HG02763 (cell line): ENCODE measurements around the gene ACYP2.
"Not testable (repeated sequence)": the region's sequence is repeated elsewhere in the genome, so short reads cannot be mapped to it uniquely, and the experiment has no call there.

Experiments used
- ATAC-seq: cut with Tn5 transposase; IDR thresholded peaks from one replicate; pipeline ENCODE4 v1.9.1; 2021; ENCODE audit warnings: mild to moderate bottlenecking, moderate library complexity; ENCODE audit not compliant: unreplicated experiment

ACYP2 gene

GRCh38 chr2:54097124-54097523 lies 18.3 kb upstream of the ACYP2 start:
- no peak for ATAC-seq

- ATAC-seq, result no peak
Measured at GRCh38 chr2:54099370-54099769, 16.0 kb upstream of the ACYP2 start.

- peak; percentile 77 for ATAC-seq
Measured at GRCh38 chr2:54099829-54100585, 15.4 kb upstream of the ACYP2 start.

GRCh38 chr2:54100772-54101171 lies 14.6 kb upstream of the ACYP2 start:
- ATAC-seq, result no peak

DNA sequence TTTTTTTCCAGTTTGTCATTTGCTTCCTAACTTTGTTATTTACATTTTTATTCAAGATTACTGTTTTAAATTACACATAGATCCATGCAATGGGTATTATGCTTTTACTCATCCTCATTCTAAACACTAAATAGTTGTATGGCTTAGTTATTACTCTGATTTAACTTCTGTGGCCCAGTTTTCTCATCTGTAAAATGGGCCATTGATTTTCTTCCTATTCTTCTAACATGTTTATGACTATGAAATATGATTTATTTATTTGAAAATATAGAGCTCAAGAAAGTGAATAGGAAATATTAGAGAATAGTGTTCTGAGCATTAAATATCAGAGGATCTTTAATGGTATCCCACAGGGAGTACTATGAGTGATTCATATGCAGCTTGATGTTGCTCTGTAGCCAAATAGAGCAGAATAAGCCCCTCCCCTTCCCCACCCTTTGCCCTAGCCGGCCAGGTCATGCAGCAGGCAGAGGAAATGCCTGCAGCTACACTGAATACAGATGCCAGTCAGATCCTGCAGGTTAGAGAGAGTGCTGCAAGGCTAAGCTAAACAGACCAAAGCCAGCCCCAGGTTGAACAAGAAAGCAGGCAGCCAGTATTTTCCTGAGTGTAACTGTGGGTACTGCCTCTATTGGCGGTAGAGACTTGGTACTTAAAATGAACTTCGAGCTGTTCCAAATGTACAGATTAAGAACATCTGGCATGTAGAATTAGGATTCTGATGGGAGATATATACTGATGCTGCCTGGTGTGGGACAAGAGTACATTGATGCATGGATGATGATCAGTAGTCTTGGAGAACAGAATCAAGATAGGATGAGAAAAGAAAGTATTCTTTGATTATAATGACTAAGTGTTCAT lies 11.7 kb upstream of the ACYP2 start:
- peak; percentile 49 for ATAC-seq

DNA sequence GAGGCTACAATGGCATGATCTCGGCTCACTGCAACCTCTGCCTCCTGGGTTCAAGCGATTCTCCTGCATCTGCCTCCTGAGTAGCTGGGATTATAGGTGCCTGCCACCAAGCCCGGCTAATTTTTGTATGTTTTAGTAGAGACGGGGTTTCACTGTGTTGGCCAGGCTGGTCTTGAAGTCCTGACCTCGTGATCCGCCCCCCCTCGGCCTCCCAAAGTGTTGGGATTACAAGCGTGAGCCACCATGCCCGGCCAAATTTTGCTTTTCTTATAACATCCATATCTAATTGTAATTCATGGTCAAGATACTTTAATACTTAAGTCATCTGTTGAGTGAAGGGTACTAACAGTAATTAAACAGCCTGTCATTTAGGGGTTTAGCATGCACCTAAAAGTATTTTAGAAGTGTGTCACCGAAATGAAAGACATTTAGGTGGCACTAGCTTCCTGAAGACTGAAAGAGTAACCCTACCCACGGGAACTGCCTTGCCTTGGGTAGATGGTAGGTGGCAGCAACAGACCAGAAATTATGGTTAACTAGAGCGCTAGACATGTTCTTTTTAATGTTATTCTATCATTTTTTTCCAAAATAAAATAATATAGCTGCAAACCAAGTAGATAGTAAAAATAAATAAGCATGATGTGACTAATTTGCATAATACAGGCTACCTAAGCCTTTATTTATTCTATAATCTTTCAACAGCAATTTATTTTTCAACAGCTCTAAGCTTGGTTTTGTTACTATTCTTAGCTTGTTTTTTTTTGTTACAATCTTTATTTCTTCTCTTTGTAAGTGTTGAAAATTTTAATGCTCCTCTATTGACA lies 8.6 kb upstream of the ACYP2 start:
- no peak for ATAC-seq

GRCh38 chr2:54107455-54107764 lies 8.0 kb upstream of the ACYP2 start:
- ATAC-seq, result no peak

DNA sequence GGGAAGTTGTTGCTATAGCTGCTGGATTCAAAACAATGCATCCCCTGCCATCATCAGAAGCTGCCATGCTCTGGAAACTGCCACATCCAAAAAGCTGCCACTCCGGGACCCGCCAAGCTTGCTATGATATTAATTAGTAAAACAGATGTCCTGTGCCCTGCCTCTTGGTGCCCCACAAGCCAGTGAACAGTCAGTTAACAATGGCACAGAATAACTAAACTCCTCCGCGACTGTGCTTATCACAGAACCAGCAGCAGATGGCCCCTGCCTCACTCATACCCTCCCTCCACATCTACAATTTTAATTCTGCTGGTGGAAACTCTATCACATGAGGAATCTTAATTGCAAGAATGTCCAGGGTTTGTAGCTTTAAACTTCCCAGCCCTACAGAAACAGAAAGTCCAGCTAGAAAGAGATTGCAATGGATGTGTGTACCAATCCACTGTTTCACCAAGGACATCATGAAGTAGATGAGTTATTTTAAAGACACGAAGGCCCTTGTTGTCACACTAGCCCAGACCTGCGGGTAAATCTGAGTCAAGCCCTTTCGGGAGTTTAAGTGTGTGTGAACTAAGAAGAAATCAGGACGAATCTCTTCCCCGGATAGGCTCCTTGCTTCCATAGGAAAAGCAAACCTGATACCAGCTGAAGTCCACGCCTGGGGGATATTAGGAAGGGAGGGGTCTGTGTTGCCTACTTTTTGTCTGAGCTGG lies 7.4 kb upstream of the ACYP2 start:
- ATAC-seq, result no peak

DNA sequence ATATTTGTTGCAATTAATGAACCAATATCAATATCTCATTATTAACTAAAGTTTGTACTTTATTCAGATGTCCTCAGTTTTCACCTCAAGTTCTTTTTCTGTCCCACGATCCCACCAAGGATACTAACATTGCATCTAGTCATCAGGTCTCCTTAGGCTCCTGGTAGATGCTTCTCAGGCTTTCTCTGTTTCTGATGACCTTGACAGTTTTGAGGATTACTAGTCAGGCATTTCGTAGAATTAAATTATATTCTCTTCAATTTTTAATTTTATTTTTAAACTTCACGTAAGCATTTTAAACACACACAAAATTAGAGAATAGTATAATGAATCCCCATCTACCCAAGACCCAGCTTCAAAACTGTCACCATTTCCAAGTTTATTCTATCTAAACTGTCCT lies 5.6 kb upstream of the ACYP2 start:
- ATAC-seq, result no peak

GRCh38 chr2:54114479-54114878 lies 936 bp upstream of the ACYP2 start:
- ATAC-seq, result not testable (repeated sequence)

DNA sequence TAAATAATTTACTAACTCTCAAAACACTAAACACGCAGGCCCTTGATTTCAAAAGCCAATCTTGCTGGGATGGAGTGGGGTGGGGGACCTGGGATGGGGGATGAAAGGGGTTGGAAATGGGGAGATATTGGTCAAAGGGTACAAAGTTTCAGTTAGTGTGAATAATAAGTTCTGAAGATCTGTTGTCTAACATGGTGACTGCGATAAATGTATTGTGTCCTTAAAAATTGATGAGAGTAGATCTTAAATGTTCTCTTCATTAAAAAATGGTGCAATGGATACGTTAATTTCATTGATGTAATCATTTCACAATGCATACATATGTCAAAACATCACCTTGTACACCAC lies 505 bp upstream of the ACYP2 start:
- ATAC-seq, result peak; percentile 2

- ATAC-seq, result not testable (repeated sequence)
Measured at GRCh38 chr2:54116598-54116997, 1.2 kb downstream of the ACYP2 start.

DNA sequence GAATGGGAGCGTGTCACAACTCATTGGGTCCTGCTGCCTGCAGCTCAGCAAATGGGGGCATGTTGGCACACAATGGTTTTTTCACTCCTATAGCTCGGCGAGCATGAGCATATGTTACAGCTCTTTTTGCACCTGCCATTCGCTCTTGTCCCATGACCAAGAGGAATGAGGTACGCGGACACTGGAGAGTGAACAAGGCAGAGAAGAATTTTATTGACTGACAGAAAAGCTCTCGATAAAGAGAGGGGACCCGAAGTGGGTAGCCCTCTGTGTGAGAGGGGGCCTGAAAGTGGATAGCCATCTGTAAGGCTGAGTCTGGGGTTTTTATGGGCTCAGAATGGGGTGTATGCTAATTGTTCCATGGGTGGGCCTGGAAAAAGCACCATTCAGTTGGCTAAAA lies 5.5 kb downstream of the ACYP2 start:
- no peak for ATAC-seq

- no peak for ATAC-seq
Measured at GRCh38 chr2:54122171-54122935, 6.9 kb downstream of the ACYP2 start.

DNA sequence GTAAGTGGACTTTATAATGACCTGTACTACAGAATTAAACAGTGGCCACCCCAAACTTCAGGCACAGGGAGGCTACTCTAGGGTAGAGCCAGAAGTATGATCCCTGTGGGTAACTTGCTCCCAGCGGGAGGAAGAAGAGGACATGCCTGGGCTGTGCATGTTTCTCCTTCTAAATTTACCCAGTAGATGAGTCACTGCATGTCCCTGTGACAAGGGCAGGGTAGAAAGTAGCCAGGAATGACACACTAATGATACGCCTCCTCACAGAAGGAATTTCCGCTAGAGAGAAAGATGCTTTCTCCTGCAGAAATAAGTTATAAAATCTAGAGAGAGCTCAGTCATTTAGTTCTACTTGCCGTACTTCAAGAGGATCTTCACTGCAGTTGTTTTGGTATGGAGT lies 7.5 kb downstream of the ACYP2 start:
- ATAC-seq, result no peak

- ATAC-seq, result not testable (repeated sequence)
Measured at GRCh38 chr2:54127174-54127573, 11.8 kb downstream of the ACYP2 start.

- ATAC-seq, result no peak
Measured at GRCh38 chr2:54133056-54133455, 17.6 kb downstream of the ACYP2 start.

DNA sequence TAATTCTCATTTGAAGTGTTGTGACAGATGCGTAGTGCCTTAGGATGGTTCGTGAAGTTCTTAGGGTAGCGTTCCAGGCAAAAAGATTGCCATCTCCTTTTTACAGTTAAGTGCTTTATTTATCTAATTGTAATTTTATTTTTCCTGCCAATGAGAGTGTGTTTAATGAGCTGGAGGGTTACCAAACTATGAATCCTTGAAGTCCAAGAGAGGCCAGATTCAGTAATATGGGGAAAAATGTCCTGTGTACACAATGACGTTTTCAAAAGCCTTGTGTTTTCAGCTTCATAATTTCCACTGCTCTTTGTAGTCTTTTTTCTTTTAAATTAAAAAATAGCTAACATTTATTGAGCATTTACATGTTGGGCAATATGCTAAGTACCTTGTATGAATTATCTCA lies 23.8 kb downstream of the ACYP2 start:
- no peak for ATAC-seq

DNA sequence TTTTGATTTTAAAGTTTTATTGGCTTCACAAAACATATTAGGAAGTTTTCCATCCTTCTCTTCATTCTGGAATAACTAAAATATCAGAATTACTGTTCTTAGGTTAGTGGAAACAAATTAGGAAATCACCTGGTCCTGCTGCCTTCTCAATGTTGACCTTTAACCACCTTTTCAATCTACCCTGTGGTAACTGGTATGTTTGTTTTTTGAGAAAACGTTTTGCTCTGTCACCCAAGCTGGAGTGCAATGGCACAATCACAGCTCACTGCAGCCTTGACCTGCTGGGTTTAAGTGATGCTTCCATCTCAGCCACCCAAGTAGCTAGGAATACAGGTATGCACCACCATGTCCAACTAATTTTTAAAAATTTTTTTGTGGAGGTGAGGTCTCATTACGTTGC lies 28.4 kb downstream of the ACYP2 start:
- no peak for ATAC-seq

GRCh38 chr2:54148391-54148790 lies 33.0 kb downstream of the ACYP2 start:
- no peak for ATAC-seq
